Omental fat pad (tissue), 4 donors: ENCODE data around the gene RNF168. TPM values are rescaled to one million over a fixed set of nuclear protein-coding genes. Genes with fewer than 3 reads are reported as not detected.

Experiments
- ATAC-seq: fragments of 150-250 bp; one replicate; pipeline ENCODE4 v1.9.1; 2016; ENCODE audit warnings: mild to moderate bottlenecking, moderate library complexity; ENCODE audit not compliant: low FRiP score
- DNase-seq: peaks from one replicate; pipeline ENCODE4 v3.0.0-alpha.2; 2019; ENCODE audit warnings: low spot score
- total RNA-seq, 4 donors: library from RNA; depleted of rRNA; stranded (reverse); fragments of >200 nt; gene quantifications; one replicate each; pipeline ENCODE4 v1.1.0, GENCODE V29; 2016
- TF ChIP-seq, protein P1 (sequence below), 3 donors: fragments of 450-650 bp; IDR thresholded peaks; one replicate each; pipeline ENCODE4 v1.5.1; 2016 to 2017; ENCODE audit warnings: antibody characterized with exemption in 3 of 3, mild to moderate bottlenecking in 3 of 3, moderate library complexity in 2 of 3

RNF168 gene
- total RNA-seq, 4 donors from 2014 or later = 18.5 to 34.5 (median 20.2) TPM

DNA sequence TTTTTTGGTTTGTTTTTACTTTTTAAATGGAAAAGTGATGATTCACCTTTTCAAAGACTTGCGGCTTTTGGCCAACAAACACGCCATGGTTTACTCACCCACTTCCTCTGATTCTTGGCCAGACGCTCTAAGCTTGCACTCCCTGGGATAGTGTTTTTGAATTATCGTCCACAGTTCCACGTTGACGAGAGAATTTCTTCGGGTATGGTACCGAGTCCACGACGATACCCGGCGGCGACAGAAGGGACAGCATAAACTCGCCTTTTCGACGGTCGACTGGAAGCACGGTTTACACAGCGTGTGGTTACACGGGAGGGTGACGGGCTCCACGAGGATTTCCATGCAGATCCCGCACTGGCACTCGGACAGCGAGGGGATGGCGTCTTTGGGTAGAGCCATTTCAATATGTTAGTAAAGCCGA, 783 bp downstream of the RNF168 start:
- DNase-seq (no peak), ATAC-seq (peak; percentile 49)
- TF ChIP-seq, protein P1, sequence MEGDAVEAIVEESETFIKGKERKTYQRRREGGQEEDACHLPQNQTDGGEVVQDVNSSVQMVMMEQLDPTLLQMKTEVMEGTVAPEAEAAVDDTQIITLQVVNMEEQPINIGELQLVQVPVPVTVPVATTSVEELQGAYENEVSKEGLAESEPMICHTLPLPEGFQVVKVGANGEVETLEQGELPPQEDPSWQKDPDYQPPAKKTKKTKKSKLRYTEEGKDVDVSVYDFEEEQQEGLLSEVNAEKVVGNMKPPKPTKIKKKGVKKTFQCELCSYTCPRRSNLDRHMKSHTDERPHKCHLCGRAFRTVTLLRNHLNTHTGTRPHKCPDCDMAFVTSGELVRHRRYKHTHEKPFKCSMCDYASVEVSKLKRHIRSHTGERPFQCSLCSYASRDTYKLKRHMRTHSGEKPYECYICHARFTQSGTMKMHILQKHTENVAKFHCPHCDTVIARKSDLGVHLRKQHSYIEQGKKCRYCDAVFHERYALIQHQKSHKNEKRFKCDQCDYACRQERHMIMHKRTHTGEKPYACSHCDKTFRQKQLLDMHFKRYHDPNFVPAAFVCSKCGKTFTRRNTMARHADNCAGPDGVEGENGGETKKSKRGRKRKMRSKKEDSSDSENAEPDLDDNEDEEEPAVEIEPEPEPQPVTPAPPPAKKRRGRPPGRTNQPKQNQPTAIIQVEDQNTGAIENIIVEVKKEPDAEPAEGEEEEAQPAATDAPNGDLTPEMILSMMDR (IDR thresholded peaks at IDR 0.05) = no peak

DNA sequence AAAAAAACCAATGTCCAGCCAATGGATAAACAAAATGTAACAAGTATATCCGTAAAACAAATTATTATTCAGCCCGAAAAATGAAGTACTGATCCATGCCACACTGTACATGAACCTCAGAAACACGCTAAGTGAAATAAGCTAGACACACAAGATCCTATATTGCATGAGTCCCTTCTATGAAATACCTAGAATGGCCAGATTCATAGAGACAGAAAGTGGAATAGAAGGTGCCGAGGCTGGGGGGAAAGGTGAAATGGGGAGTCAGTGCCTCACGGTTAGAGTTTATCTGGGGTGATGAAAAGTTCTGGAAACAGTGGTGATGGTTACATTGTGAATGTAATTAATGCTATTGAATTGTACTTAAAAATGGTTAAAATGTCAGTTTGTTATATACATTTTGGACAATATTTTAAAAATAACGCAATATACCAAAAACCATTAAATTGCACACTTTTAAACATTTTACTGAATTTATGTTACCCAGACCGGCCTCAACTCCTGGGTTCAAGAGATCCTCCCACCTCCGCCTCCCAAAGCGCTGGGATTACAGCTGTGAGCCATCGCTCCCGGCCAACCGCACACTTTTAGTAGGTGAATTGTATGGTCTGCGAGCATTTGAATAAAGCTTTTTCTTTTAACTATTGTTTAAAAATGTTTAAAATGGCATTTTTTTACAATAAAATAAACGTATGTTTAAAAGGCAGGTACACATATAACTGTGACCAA, 2.1 kb downstream of the RNF168 start:
- no peak for ATAC-seq
- DNase-seq = no peak
- TF ChIP-seq, protein P1 (IDR thresholded peaks at IDR 0.05) = no peak

DNA sequence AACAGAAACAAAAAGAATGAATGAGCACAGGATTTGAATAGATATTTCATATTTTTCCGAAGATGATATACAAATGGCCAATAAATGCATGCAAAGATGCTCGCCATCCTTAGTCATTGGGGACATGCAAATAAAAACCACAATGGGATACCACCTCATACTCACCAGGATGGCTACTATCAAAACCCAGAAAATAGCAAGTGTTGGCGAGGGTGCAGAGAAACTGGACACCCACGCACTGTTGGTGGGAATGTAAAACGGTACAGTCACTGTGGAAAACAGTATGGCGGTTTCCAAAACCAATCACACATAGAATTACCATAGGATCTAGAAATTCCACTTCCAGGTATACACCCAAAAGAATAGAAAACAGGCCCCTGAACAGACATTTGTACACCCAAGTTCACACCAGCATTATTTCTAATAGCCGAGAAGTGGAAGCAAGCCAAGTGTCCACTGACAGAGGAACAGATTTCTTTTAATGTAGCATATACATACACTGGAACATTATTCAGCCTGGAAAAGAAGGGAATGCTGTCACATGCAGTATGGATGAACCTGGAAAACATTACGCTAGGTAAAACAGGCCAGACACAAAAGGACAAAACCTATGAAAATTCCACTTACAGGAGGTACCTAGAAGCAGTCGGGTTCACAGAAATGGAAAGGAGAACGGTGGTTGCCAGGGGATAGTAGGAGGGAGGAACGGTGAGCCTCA, 3.6 kb downstream of the RNF168 start:
- no peak for DNase-seq
- TF ChIP-seq, protein P1 (IDR thresholded peaks at IDR 0.05) = no peak
- ATAC-seq = no peak

DNA sequence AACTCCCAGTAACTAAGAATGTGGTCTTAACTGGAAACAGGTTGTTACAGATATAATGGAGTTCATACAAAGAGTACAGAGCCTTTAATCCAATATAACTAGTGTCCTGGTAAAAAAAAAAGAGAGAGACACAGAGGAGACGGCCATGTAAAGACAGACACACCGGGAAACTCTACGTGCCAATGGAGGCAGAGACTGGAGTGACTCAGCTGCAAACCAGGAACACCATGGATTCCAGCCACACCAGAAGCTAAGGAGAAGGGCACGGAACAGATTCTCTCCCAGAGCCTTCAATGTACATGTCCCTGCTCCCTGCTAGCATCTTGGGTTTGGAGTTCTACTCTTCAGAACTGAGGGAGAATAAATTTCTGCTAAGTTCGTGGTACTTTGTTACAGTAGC, 4.5 kb downstream of the RNF168 start:
- DNase-seq (no peak), ATAC-seq (no peak)
- TF ChIP-seq, protein P1 (IDR thresholded peaks at IDR 0.05) = no peak

DNA sequence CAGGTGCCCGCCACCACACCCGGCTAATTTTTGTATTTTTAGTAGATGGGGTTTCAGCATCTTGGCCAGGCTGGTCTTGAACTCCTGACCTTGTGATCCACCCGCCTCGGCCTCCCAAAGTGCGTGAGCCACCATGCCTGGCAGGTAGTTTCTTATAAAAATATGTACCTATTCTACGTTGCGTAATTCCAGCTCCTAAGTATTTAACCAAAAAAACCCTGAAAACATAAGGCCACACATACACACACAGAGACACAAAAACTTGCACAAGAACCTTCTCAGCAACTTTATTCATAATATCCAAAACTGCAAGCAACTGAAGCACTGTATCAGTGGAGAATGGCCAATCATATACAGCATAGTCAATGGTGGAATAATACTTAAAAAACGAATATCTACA, 5.3 kb downstream of the RNF168 start:
- ATAC-seq (no peak), DNase-seq (no peak)
- TF ChIP-seq, protein P1 (IDR thresholded peaks at IDR 0.05) = no peak

DNA sequence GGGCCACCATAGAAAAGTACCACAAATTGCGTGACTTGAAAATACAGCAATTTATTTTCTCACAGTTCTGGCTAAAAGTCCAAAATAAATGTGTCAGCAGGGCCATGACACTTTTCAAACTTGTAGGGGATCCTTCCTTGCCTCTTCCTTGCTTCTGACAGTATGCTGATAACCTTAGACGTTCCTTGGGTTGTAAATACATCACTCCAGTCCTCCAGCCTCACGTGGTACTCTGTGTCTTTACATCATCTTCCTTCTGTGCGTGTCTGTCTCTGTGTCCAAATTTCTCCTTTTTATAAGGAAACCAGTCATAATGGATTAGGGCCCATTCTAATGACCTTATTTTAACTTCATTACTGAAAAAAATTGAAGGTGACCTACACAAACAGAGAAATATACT, 7.4 kb downstream of the RNF168 start:
- ATAC-seq (no peak), DNase-seq (no peak)

More for the DNA sequence above, 7.4 kb downstream of the RNF168 start:
- TF ChIP-seq, protein P1 (IDR thresholded peaks at IDR 0.05) = no peak
